ENCODE results near the gene KIAA1217. TPM values are rescaled to one million over a fixed set of nuclear protein-coding genes. Genes with fewer than 3 reads are reported as not detected.
A peak's percentile ranks its signal among the peaks of the same experiment; 100 is the strongest.
"Not testable (repeated sequence)": the region's sequence is repeated elsewhere in the genome, so short reads cannot be mapped to it uniquely, and the experiment has no call there.

The KIAA1217 gene
- total and polyA plus RNA-seq, 2 experiments from 2014 or later, result 5.4 to 8.1 TPM

DNA sequence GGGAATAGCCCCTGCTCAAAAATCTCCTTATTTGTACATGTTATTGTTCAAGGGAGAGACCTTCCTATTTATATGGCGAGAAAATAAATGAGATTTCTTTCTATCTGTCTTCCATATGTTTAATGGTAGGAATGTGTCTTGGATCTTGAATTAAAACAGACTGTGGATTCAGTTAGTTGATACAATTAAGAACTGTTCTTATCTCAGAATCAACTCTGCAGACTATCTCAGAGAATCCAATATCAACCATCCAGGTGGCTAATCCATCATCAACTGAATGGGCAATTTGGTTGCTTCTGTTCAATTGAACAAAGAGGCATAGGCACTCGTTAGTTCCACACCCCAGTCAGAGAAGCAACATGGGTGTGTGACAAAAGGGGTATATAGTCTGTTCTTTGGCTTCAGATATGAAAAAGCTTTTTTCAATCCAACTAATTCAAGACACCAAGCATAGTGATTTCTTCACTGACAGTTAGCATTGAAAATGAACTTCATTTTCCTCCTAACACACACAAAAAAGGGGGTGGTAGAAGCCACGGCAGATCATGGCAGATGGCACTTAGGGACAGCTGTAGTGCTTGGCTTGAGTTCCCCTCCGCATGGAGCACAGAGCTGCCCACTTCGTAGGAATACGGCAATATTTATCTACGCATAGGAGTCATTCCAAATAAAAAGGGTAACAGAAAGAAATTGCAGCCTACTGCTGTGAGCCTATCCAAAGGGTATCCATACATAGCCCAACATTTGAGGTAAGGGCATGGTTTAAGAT lies 135.9 kb downstream of the KIAA1217 start:
- no peaks in the 10 kb centered on the region for H3K27me3 ChIP-seq (replicated peaks; ENCODE audit: insufficient read depth)
- 90 to 92% methylated on average over 7 of the region's 7 CpGs for WGBS, 2 experiments (ENCODE audit: low coverage in 1 of 2, low lambda C conversion rate in 2 of 2, missing lambda C conversion rate in 2 of 2)
- 0 out of 2 replicates have a peak overlapping the region, but pooled peaks have one; percentile 16 for H3K27ac ChIP-seq
- TF ChIP-seq EZH2 (IDR thresholded peaks at IDR 0.05; ENCODE audit: insufficient read depth, poor library complexity, severe bottlenecking), result no peak
- no peak for TF ChIP-seq EZH2phosphoT487 (IDR thresholded peaks at IDR 0.05; ENCODE audit: insufficient read depth, low read depth)
- no peaks in the 10 kb centered on the region for H3K79me2 ChIP-seq (ENCODE audit: insufficient read depth)
- H3K4me3 ChIP-seq, result no peak overlapping the region
- H3K9ac ChIP-seq, result no peak overlapping the region
- peaks cover 39% of the 10 kb centered on the region for H3K4me1 ChIP-seq (ENCODE audit: insufficient read depth)
- peak overlapping the region; percentile 14; the same call in 1 of the 2 replicates for H2AFZ ChIP-seq
- H4K20me1 ChIP-seq (ENCODE audit: insufficient read depth), result no peaks in the 10 kb centered on the region
- no peaks in the 10 kb centered on the region for H3K9me2 ChIP-seq (ENCODE audit: insufficient read depth)
- in situ Hi-C loops (cut with MboI), result no loop called here
- peak overlapping the region; percentile 54 for H3K4me2 ChIP-seq (ENCODE audit: unreplicated experiment)
- H3F3A ChIP-seq (ENCODE audit: insufficient read depth), result peaks cover 20% of the 10 kb centered on the region
- no peak for DNase-seq
- H3K9me3 ChIP-seq (ENCODE audit: low read depth), result no peaks in the 10 kb centered on the region
- H3K36me3 ChIP-seq (ENCODE audit: low read depth), result no peaks in the 10 kb centered on the region

GRCh38 chr10:24346877-24347519 lies 138.1 kb downstream of the KIAA1217 start:
- no peak for TF ChIP-seq EZH2 (IDR thresholded peaks at IDR 0.05; ENCODE audit: insufficient read depth, poor library complexity, severe bottlenecking)
- TF ChIP-seq EZH2phosphoT487 (IDR thresholded peaks at IDR 0.05; ENCODE audit: insufficient read depth, low read depth), result no peak
- Histone ChIP-seq H3K27me3 (replicated peaks; ENCODE audit: insufficient read depth) (no peaks in the 10 kb centered on the region), H3K27ac (no peak overlapping the region), H3K79me2 (ENCODE audit: insufficient read depth) (no peaks in the 10 kb centered on the region), H3K9me3 (ENCODE audit: low read depth) (no peaks in the 10 kb centered on the region), H3F3A (ENCODE audit: insufficient read depth) (peaks cover 20% of the 10 kb centered on the region), H2AFZ (no peak overlapping the region), H3K4me2 (ENCODE audit: unreplicated experiment) (no peak overlapping the region), H3K36me3 (ENCODE audit: low read depth) (no peaks in the 10 kb centered on the region), H3K4me3 (no peak overlapping the region), H3K4me1 (ENCODE audit: insufficient read depth) (peaks cover 39% of the 10 kb centered on the region), H3K9ac (no peak overlapping the region), H3K9me2 (ENCODE audit: insufficient read depth) (no peaks in the 10 kb centered on the region), H4K20me1 (ENCODE audit: insufficient read depth) (no peaks in the 10 kb centered on the region)
- 76 to 82% methylated on average over 5 of the region's 5 CpGs for WGBS, 2 experiments (ENCODE audit: low coverage in 1 of 2, low lambda C conversion rate in 2 of 2, missing lambda C conversion rate in 2 of 2)
- no peak for DNase-seq
- in situ Hi-C loops (cut with MboI), result no loop called here

DNA sequence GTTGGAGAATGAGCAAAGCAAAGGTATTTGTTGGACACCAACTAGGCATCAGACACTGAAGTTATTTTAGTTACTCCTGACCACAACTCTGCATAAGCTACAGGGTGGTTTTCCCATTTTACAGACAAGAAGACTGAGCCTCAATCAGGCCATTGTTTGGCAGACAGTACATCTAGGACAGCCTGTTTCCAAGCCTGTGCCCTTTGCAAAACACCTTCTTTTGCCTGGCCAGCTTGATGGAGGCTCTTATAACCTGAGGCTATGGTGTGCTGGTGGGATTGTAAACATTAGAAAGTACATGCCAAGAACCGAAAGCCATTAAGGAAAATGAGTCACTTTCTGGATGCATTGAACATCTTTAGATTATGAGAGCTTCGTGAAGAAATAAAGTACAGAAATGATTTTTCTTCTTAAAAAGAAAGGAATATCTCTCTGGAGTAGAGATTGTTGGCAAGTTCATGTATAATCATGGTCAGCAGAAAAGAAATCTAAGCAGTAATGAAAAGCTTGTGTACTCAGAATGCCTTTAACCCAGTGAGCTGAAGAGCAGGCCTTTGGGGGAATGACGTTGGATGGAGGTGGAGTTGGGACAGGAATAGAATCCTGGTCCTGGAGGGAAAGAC lies 140.6 kb downstream of the KIAA1217 start:
- Histone ChIP-seq H3K9ac (no peak overlapping the region), H2AFZ (no peak overlapping the region), H3K9me3 (ENCODE audit: low read depth) (no peaks in the 10 kb centered on the region), H3K36me3 (ENCODE audit: low read depth) (no peaks in the 10 kb centered on the region), H3K4me2 (ENCODE audit: unreplicated experiment) (no peak overlapping the region), H3K4me3 (no peak overlapping the region), H3K9me2 (ENCODE audit: insufficient read depth) (no peaks in the 10 kb centered on the region), H3F3A (ENCODE audit: insufficient read depth) (peaks cover 6% of the 10 kb centered on the region; the same call in 1 of the 2 replicates), H3K27me3 (replicated peaks; ENCODE audit: insufficient read depth) (no peaks in the 10 kb centered on the region), H3K4me1 (ENCODE audit: insufficient read depth) (peaks cover 25% of the 10 kb centered on the region), H4K20me1 (ENCODE audit: insufficient read depth) (no peaks in the 10 kb centered on the region), H3K79me2 (ENCODE audit: insufficient read depth) (no peaks in the 10 kb centered on the region), H3K27ac (no peak overlapping the region)
- DNase-seq, result peak; percentile 59
- 60 to 71% methylated on average over 3 of the region's 3 CpGs for WGBS, 2 experiments (ENCODE audit: low coverage in 1 of 2, low lambda C conversion rate in 2 of 2, missing lambda C conversion rate in 2 of 2)
- TF ChIP-seq EZH2 (IDR thresholded peaks at IDR 0.05; ENCODE audit: insufficient read depth, poor library complexity, severe bottlenecking) (no peak), EZH2phosphoT487 (IDR thresholded peaks at IDR 0.05; ENCODE audit: insufficient read depth, low read depth) (no peak)
- in situ Hi-C loops (cut with MboI), result no loop called here

GRCh38 chr10:24350070-24350921 lies 141.4 kb downstream of the KIAA1217 start:
- H3K36me3 ChIP-seq (ENCODE audit: low read depth), result no peaks in the 10 kb centered on the region
- H3K9me3 ChIP-seq (ENCODE audit: low read depth), result no peaks in the 10 kb centered on the region
- no peak overlapping the region for H3K27ac ChIP-seq
- in situ Hi-C loops (cut with MboI), result no loop called here
- peaks cover 17% of the 10 kb centered on the region for H3K4me1 ChIP-seq (ENCODE audit: insufficient read depth)
- no peak overlapping the region for H3K4me3 ChIP-seq
- H3F3A ChIP-seq (ENCODE audit: insufficient read depth), result no peaks in the 10 kb centered on the region
- no peaks in the 10 kb centered on the region for H4K20me1 ChIP-seq (ENCODE audit: insufficient read depth)
- 89 to 91% methylated on average over 9 of the region's 9 CpGs for WGBS, 2 experiments (ENCODE audit: low coverage in 1 of 2, low lambda C conversion rate in 2 of 2, missing lambda C conversion rate in 2 of 2)
- no peaks in the 10 kb centered on the region for H3K9me2 ChIP-seq (ENCODE audit: insufficient read depth)
- no peak overlapping the region for H3K4me2 ChIP-seq (ENCODE audit: unreplicated experiment)
- TF ChIP-seq EZH2 (IDR thresholded peaks at IDR 0.05; ENCODE audit: insufficient read depth, poor library complexity, severe bottlenecking) (no peak), EZH2phosphoT487 (IDR thresholded peaks at IDR 0.05; ENCODE audit: insufficient read depth, low read depth) (no peak)
- H2AFZ ChIP-seq, result no peak overlapping the region
- H3K79me2 ChIP-seq (ENCODE audit: insufficient read depth), result no peaks in the 10 kb centered on the region
- no peaks in the 10 kb centered on the region for H3K27me3 ChIP-seq (replicated peaks; ENCODE audit: insufficient read depth)
- no peak overlapping the region for H3K9ac ChIP-seq
- DNase-seq, result no peak

- H3K36me3 ChIP-seq (ENCODE audit: low read depth); H3F3A ChIP-seq (ENCODE audit: insufficient read depth); H3K4me3 ChIP-seq; H4K20me1 ChIP-seq (ENCODE audit: insufficient read depth); in situ Hi-C loops (cut with MboI); H3K9ac ChIP-seq; H3K9me3 ChIP-seq (ENCODE audit: low read depth); H3K27me3 ChIP-seq (replicated peaks; ENCODE audit: insufficient read depth); H3K9me2 ChIP-seq (ENCODE audit: insufficient read depth); DNase-seq; H3K4me2 ChIP-seq (ENCODE audit: unreplicated experiment); H3K79me2 ChIP-seq (ENCODE audit: insufficient read depth); H2AFZ ChIP-seq; H3K27ac ChIP-seq: not testable (repeated sequence)
- peaks cover 17% of the 10 kb centered on the region for H3K4me1 ChIP-seq (ENCODE audit: insufficient read depth)
- WGBS, 2 experiments (ENCODE audit: low coverage in 1 of 2, low lambda C conversion rate in 2 of 2, missing lambda C conversion rate in 2 of 2), result 95 to 97% methylated on average over 7 of the region's 7 CpGs
These were observed 141.9 kb downstream of the KIAA1217 start for GRCh38 chr10:24350922-24351225.

Measured in GM23248 (cell line).